NCI-H2196 treated with DMSO at 0.1 percent for 48 hours (cell line): ENCODE measurements around the gene ARHGEF4.
"Not testable (repeated sequence)": the region's sequence is repeated elsewhere in the genome, so short reads cannot be mapped to it uniquely, and the experiment has no call there.

ENCODE experiments used
- DNase-seq: peaks from one replicate; lab custom pipeline; 2025; ENCODE audit not compliant: unreplicated experiment; lab: John Stamatoyannopoulos, UW

The ARHGEF4 gene

DNA sequence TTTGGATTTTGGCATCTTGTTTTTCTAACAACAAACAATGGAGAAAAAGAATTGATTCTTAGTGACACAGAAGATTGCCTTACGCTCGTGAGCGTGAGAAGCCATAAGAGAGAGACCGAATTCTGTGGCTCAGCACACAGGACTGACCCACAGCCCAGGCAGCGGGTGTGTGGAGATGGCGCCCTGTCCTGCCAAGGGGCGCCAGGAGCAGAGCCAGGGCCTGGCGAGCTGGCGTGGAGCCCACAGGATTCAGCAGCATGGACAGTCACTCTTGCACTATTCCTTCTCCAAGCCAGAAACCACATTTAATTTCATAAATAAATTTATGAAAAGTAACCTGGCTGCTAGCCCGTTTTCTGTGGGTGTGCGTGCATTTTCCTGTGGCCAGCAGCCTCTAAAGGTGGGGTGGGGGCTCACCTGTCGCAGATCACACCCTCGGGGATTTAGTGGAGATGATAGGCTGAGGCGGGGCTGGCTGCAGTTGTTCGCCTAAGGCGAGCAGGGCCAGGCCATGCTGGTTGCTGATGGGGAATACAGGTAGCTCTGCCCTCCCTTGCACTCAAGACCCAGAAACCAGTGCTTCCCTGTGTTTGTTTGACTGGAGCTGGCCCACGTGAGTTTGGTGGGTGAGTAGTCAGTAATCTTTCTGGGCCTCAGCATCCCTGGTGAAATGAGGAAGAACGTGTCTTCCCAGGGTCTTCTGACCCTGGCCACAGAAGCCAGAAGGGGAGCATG, 210.4 kb downstream of the ARHGEF4 start:
- no peak for DNase-seq

DNA sequence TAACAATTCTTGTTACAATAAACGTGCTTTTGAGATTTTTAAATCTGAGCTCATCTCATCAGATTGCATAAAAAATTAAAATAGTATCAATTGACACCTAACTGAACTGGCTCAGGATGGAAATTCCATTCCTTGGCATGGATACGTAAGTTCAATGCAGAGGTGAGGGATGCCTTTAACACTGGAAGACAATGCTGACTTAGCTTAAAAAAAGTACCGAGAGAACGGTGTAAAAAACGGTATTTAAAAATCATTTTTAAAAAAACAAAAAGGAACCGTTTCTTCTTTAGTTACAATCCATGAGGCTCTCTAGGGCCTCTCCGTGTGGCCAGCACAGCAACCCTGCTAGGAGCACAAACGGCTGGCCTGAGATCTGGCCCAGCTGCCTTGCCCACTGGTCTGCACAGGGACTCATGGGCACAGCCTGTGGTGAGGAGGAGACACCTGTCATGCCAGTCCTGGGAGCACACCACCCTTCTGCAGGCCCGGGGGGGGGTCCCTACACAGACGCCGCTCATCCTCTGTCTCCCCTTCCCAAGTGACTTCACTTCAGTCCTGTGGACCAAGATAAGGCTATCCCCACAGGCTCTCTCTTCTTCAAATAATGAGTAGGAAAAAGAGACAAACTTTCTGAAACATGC, 211.3 kb downstream of the ARHGEF4 start:
- no peak for DNase-seq

DNA sequence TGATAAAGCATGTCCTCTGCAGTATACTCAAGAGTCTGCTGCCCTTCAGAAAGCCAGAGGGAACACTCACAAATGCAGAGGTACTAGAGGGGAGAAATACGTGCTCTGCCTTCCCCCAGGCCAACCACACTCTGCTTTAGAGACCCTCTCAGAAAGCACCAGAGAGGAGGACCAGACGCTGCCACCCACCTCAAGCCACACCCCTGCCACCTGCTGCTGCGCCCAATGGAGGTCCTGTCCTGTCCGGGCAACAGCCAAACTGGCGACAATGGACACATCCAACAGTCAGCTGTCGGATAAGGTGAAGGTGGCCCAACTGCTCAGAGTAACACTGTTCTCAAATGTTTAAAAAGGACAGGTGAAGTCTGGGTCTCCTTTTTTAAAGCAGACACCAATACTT, 211.9 kb downstream of the ARHGEF4 start:
- DNase-seq = no peak

DNA sequence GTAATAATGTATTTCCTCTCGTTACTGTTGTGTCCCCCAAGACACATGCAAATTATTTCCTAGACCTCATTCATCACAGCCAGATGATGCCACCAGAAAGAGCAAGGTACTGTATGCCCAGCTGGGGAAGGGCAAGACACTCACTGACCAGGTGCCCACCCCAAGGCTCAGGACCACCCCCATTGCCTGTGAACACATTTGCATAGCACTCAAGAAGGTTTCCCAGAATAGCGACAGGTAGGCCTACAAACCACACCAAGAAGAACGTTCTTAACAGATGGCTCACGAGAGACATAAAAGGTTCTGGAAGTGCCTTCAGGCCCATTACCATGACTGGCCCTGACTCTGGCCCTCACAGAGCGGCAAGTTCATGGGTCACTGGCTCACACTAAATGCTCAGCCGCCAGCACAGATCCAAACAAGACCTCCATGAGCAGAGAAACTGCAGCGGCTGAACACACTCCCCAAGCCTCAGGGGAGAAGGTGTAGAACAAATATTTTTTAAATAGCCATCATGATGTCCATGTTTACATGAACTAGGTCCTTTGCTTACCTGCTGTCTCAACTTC, 212.5 kb downstream of the ARHGEF4 start:
- no peak for DNase-seq

DNA sequence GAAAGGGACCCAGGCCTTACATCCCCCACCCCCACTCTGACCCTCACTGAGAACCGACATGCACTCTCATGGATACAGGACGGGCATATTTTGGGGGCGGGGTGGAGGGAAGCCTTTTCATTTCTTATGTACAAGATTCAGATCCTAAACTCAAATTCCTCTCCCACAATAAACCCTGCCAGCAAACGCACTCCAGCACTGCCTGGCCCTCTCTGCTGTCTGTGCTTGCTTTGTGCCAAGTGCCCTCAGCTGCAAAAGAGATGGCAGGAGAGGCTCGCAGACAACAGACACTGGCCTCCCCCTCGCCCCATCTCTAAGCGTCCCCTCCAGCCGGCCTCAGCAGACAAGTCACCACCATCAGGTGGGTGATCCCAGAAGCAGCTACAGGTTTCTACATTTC, 214.2 kb downstream of the ARHGEF4 start:
- DNase-seq = no peak

DNA sequence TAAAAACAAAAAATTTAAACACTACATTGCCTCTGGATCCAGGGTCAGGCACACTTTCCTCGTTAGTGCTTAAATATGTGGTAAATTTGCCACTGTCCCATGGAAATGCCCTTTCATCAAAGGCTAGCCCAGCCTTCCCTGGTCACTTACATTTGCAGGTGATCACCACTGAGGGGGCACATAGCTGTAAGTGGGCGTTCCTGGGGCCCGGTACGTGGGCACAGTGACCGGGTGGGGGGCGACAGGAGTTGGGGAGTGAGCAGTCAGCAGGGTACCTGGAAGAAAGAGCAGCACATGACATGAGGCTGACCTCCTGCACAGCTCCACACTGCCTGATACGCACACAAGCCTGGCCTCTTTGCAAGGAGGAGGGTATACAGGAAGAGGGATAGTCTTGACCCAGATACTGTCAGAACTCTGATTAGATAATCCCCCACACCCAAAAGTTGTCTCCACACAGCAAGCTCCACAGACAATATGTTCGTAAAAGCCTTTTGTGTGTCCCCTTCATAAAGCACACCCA, 216.1 kb downstream of the ARHGEF4 start:
- no peak for DNase-seq

DNA sequence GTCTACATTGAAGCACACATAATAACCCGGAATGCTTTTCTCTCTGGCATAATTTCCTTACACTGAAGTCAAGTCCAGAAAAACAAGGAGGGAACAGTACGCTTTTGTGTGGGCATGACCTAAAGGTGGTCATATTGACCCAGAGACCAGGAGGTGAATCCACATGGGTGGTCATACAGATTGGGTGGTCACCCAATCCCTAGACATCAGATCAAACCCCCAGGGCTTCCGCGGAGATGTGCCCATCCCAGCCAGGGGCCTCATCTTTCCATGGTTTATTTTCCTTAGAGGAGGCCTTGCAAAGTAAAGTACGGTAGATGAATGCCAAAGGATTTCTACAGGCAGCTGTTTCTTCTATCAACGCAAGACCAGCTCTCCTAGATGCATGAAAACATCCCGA, 217.8 kb downstream of the ARHGEF4 start:
- DNase-seq = no peak

DNA sequence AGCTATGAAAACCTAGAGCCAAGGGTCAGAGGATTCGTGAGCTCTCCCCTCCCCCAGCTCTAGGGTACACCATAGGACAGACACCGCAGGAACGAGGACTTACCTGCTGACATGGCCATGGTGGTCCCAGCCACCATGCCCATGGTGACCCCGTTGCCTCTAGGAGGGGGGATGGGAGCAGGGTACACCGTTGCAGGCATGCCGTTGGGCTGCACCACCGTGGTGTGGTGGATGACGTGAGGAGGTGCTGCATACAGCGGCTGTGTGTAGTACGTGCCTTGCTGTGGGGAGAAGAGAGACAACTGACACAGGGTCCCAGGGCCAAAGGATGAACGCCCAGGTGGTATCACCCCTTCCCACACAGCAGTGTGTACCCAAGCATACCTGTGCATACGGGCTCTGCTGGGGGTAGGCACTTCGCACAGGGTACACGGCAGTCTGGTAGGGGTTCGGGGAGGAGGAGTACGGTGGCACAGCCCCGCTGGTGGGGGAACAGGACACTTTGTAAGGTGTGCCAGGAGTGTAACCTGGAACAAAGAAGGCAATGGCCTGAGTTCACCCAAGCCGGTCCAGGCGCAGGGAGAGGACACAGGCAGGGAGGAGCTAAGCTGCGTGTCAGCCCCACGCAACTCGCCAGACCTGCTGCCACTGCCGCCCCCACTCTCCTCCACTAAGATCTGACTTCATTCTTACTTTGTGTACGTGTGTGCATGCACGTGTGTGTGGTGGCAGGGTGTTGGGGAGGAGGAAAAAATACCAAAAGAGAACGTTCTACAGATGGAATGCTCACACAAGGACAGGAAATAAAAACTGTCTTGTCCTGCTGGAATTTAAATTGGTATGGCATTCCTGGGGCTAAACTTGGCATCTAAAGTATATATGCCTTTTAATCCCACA, 218.7 kb downstream of the ARHGEF4 start:
- no peak for DNase-seq

DNA sequence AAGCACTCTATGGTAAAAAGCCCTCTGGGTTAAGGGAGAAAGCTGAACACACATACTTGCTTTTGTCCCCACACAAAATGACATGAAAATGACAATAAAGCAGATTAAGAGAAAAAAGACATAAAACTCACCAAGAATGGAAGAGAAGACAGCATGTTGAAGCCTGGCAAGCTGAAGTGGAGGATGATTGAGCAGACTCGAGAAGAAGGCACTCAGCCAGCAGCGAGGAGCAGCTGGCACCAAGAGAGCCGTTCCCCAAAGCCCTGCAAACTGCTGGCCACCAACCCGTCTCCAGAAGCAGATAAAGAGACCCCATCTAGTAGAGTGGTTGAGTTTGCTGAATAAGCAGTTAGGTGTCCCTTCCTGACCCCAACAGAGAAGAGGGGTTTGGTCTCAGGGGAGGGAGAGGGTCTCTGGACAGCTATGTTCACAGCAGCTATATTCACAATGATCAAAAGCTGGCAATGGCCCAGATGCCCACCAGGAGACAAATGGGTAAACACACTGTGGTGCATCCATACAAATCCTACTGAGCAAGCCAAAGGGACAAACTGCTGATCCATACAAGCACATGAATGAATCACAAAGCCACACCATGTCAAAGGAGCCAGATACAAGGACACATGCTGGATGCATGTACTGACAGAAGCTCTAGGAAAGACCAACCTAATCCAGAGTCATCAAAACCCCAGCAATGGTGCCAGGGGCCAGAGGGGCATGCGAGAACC, 219.7 kb downstream of the ARHGEF4 start:
- DNase-seq = no peak

DNA sequence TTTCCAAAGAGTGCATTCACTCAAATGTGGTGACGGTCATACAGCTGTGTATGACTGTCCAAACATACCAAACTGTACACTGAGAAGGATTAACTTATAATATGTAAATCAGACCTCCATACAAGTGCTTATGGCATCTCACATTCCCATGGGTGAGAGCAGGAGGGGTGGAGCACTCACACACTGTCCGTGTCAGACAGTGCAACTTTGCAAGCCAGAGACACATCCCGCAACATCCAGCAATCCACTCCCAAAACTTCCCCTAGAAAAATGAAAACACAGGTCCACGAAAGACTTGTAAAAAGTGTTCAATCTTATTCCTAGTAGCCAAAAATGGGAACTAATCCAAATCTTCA, 220.2 kb downstream of the ARHGEF4 start:
- DNase-seq = no peak

DNA sequence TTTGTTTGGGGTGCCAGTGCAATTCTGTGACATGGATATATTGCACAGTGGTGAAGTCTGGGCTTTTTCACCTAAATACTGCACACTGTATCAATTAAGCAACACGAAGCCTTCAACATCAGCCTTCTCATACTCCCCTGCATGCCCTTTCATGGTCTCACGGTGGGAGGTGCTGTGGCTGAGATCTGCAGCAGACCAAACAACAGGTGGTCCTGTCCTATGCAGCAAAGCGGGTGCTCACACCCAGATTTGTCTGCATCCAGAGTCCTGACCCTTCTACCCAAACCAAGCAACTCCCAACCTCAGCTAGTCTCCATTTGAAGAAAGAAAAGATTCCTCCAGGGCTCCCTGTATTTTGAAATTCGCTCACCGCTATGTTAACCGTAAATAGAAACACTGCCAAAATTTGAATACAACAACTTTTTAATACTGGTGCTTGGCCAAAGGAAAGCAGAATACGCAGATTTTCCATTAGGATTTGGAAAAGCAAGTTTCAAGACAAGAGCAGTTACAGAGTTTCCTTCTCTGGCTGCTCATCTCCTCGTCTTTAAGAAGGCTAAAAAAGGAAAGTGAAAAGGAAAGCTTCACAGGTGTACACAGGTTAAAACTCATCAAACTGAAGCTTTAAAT, 221.6 kb downstream of the ARHGEF4 start:
- no peak for DNase-seq

DNA sequence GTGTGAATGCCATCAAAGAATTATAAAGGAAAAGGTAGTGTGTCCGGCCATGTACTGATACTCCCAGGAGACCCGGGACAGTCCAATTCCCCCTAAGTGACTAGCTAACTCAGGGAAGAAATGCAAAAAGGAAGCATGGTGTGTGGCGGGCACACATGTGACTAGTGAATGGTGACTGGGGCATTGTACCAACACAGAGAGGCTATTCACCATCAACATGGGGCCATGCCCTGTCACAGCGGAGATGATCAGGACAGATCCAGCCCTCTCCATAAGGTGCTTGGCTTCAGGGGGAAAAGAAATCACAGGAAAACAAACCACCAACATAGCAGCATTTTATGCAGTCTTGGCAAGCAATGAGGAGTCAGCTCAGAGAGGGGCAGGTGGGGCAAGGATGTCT, 222.2 kb downstream of the ARHGEF4 start:
- no peak for DNase-seq

DNA sequence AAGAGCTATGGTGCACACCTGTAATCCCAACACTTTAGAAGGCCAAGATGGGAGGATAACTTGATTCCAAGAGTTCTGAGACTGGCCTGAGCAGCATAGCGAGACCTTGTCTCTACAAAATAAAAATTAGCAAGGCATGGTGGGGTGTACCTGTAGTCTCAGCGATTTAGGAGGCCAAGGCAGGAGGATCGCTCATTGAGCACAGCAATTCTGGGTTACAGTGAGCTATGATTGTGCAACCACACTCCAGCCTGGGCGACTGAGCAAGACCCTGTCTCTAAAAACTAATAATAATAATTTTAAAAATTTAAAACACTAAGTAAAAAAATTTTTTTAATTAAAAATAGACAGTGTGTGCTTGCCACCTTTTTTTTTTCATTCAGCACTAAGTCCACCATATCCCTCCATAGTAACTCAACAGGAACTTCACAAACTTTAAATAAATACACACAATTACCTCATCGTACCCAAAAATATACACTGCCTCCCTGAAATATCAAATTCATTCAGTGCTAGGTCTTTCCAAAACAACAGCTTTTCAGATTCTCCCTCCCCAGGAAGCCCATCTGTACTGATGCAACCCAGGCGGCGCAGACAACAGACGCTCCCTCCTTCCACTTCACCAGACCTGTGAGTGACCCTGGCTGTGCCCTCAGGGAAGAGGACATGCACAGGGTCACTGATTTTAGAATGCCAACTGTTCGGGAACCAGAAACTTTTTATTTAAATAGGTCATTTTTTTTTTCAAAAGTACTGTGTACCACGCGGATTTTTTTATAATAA, 227.0 kb downstream of the ARHGEF4 start:
- DNase-seq = no peak

DNA sequence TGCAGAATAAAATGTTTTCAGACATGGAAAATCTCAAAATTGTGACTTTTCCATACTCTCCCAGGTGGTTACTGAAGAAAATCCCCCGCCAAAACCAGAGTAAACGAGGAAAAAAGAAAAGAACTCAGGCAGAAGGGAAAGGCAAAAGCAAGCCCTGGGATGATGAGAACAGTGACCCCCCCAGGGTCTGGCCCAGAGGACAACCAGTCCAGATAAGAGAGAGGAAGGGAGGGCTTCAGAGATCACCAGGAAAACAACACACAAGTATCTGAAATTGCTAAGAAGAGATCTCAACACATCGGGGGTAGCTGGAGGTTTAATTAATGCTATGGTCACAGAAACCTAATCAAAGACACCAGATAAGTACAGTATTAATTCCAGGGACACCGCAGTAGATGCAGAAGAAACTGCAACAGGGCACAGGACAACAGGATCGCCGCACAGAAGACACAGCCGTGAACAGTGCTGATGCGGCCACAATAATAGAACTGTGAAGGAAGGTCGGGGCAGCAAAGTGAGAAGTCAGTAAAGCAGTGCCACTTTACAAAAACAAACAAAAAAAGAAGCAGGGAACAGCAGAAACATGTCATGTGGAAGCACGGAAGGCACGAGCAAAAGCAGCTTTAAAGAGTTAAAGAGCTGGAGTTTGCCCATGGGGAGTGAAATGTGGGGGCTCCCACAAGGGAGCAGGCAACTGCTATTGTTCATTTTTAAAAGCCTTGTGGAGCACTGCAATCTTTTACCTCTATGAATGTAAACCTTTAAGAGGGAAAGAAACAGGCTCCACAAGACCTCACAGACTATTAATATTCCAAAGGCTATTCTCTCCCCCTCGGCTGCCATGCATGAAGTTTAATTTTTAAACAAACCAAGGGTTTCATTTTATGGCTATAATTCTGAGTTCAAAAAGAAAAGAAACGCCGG, 228.1 kb downstream of the ARHGEF4 start:
- no peak for DNase-seq

DNA sequence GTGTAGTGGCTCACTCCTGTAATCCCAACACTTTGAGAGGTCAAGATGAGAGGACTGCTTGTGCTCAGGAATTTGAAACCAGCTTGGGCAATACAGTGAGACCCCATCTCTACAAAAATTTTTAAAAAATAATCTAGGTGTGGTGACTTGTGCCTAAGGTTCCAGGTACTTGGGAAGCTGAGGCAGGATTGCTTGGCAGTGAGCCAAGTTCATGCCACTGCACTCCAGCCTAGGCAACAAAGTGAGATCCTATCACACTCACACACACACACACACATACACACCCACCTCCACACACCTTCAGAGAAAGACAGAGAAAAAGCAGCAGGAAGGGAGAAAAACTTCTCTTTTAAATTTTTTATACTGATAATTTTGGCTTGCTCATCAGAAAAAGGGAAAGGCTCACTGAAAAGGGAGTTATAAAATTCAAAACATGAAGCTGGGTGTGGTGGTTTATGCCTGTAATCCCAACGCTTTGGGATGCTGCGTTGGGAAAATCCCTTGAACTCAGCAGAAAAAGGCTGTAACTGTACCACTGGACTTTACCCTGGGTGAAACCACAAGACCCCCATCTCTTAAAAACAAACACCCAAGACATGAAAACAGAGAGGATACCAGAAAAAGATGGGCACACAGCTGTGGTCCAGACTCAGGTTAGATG, 230.9 kb downstream of the ARHGEF4 start:
- DNase-seq = no peak

DNA sequence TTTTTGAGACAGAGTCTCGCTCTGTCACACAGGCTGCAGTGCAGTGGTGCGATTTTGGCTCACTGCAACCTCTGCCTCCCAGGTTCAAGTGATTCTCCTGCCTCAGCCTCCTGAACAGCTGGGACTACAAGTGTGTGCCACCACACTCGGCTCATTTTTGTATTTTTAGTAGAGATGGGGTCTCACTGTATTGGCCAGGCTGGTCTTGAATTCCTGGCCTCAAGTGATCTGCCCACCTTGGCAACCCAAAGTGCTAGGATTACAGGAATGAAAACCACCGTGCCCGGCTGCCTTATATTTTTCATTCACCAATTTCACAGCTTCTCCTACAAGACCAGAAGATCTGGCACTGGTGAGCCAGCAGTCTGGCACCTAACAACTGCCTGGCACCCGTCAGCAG, 231.5 kb downstream of the ARHGEF4 start:
- DNase-seq = not testable (repeated sequence)

DNA sequence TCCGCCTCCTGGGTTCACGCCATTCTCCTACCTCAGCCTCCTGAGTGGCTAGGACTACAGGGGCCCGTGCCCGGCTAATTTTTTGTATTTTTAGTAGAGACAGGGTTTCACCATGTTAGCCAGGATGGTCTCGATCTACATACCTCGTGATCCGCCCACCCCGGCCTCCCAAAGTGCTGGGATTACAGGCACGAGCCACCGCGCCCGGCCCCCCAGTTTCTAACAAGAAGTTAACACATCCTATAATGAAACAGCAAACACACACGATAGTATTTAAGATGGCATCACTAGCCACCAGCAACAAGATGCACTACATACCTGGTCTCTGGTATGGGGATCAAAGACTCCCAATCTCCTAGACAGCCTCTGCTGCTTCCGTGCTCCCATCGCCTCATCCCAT, 238.9 kb downstream of the ARHGEF4 start:
- not testable (repeated sequence) for DNase-seq

DNA sequence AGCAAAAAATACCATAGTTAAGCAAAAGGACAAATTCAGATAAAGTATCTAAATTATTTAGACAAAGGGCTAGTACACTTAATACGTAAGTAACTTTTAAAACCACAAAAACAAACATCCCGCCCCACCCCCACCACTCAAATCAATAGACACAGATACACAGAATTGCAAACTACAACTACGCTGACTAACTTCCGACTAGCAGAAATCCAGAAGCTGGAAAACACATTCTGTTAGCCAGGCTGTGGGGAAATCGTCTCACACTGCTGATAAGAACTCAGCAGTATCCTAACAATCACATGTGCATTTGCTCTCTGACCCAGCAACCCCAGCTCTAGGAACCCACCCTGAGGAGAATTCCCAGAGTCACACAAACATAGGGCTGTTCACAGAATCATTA, 240.0 kb downstream of the ARHGEF4 start:
- no peak for DNase-seq
